ENCODE data around the gene RAB31.

RAB31 gene

GRCh38 chr18:9823805-9824473, 115.8 kb downstream of the RAB31 start:
- no peak for DNase-seq

- DNase-seq: no peak
Measured at GRCh38 chr18:9824474-9824832, 116.4 kb downstream of the RAB31 start.

- no peak for DNase-seq
Measured at GRCh38 chr18:9824952-9825371, 116.9 kb downstream of the RAB31 start.

DNA sequence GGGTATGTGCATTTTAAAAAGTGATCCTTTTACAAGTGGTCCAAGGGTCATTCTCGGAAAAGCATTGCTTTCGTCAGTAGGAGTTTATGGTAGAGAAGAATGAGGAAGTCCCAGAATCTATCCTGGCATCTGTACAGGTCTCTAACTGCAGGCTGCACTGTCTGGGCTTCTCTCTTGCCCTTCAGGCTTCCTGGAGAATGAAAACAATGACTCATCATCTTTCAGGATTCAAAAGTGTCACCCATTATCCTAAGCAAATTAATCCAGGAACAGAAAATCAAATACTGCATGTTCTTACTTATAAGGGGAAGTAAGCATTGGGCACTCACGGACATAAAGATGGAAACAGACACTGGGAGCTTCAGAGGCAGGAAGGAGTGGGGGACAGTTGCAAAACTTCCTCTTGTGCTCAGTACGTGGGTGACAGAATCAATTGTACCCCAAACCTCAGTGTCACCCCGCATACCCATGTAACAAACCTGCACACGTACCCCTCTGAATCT, 117.5 kb downstream of the RAB31 start:
- no peak for DNase-seq

DNA sequence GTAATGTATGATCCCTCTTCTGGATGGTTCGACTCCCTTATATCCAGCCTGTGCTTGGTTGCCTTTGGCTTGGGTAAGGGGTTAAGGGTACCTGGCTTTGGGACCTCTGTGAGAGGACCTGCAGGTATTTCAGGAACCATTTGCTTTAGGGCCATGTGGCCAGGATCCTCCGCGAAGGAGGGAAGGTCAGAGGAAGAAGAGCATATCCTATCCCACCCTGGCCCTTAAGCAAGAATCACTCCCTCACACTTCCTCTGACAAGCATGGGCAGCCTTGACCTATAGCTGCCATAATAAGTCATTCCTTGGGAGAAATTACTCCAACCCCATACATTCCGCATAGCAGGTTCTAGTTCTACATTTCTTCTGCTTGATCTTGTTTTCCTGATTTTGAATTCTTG, 118.6 kb downstream of the RAB31 start:
- DNase-seq: no peak

GRCh38 chr18:9827211-9827792, 119.2 kb downstream of the RAB31 start:
- DNase-seq: no peak

- no peak for DNase-seq
Measured at GRCh38 chr18:9827793-9828505, 119.8 kb downstream of the RAB31 start.

GRCh38 chr18:9828506-9829396, 120.7 kb downstream of the RAB31 start:
- DNase-seq: no peak

DNA sequence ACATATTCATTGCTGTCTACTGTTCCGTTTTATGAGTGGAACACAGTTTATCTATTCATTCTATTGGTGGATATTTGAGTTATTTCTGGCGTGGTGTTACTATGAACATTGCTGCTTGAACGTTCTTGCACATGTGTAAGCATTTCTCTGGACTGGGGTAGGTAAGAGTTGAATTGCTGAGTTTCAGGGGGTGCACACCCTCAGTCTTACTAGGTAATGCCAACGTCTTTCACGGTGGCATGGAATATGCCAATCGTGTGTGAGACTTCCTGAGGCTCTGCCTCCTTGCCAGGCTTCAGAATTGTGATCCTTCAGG, 121.3 kb downstream of the RAB31 start:
- DNase-seq: no peak

DNA sequence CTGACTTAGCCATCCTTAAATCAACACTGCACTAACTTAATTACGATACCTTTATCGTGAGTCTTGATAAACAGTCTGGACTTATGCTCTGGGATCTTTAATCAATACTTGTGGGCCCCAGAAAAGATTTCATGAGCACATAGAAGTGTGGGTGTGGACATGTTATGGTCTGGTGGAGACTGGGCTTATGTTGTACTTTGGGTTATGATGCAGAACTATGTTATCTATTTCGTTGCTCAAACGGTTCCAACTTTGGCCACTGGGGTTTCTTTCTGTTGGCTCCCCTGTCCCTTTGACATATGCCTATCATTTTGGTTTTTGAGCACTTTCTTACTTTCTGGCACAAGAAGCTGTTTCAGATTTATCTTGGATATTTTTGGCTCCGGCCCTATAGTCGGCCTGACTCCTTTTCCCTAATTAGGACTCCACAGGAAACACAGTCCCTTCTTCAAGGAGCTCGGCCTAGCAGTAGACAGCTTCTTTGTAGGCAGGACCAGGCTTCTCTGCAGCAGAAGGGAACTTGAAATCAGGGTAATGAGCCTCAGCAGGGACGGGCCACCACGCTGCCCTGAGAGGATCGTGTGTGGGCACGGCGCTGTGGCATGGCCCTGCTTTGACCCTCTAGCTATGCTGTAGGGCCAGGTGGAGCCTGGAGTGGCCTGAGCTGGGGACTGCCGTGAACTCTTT, 123.1 kb downstream of the RAB31 start:
- no peak for DNase-seq

DNA sequence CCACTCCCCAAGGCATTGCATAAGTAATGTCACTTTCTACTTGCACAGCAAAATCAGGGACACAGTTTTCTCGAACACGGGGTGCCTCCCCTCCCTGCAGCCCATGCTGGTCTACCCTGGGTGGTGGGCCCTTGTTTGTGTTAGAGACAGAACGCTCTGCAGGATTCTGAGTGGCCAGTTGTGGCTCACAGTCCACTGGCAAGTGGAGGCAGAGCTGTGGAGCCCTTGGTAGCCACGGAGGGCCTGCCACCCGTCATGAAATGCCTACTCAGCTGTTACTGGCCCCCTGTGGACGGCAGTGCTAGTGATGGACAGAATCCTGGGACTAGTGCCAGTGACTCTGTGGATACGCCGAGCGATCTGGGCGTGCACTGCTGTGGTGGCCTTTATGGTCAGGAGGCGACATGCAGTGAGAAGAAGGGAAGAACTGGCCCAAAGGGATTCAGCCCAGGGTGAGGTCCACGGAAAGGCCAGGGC, 123.7 kb downstream of the RAB31 start:
- DNase-seq: no peak

GRCh38 chr18:9832871-9833270, 124.8 kb downstream of the RAB31 start:
- no peak for DNase-seq

- DNase-seq: no peak
Measured at GRCh38 chr18:9834551-9834950, 126.5 kb downstream of the RAB31 start.

DNA sequence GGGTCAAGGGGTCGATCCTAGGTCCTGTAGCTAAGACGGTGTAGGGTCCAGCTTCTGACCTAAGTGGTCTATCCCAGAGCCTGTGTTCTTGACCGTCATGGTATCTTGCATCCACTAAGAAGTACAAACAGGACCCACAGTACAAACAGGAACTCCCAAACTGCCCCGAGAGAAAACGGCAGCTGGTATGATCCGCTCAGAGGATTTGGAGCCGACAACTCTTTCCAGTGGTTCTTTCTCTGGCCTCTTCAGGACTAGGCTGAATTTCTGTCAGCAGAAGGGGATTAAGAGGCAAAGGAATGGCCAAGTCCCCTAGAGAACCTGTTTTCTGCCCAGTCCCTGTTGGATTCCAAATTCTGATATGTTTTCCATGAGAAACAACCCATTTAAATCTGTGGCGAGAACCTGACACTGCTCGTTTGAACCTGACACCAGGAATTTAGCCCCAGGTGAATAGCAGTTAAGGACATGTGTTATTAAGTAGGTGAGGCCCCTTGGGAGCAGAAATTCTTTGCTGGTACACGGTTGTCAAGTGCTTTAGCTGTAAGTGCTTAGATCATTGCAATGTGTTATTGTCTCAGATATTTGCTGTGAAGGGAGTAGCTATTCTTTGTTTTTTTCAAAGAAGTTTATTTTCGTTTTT, 127.1 kb downstream of the RAB31 start:
- no peak for DNase-seq

DNA sequence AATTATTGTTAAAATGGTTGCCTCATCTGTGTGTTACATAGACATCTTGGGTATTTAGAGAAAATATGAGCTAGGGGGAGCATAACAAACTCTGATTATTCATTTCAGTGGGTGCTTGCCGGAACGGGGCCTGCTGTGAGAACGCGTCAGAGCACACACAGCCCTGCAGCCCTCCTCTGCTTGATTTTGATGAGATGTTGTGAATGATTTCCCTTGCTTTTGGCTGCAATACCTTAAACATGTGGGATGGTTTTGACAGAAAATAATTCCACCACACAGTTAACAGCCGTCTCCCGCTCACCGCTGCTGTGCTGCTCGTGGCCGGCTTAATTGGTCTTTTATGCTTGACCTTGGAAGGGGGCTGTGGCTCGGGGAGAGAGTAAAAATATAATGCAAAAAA, 127.7 kb downstream of the RAB31 start:
- DNase-seq: no peak

GRCh38 chr18:9838144-9838877, 130.2 kb downstream of the RAB31 start:
- DNase-seq: no peak

- DNase-seq: no peak
Measured at GRCh38 chr18:9839211-9839610, 131.1 kb downstream of the RAB31 start.

GRCh38 chr18:9839853-9840252, 131.8 kb downstream of the RAB31 start:
- DNase-seq: no peak

GRCh38 chr18:9841752-9842151, 133.7 kb downstream of the RAB31 start:
- no peak for DNase-seq

DNA sequence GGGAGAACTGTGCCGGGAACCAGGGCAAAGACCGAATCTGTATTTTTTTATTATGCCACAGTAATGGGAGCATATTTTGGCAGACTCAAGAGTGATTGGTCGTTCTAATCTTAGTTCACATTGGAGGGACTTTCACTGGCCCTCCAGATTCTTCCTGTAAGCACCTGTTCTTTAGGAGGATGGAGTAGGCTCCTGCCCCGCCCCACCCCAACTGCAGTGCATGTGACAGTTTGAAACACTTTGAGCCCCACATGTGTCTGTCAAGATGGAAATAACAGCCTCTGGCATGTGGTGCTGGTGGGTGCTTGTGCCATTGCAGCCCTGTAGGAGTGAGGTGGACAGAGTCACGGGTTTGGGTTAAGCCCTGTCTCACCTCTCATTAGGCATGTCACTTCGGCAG, 134.3 kb downstream of the RAB31 start:
- DNase-seq: no peak

DNA sequence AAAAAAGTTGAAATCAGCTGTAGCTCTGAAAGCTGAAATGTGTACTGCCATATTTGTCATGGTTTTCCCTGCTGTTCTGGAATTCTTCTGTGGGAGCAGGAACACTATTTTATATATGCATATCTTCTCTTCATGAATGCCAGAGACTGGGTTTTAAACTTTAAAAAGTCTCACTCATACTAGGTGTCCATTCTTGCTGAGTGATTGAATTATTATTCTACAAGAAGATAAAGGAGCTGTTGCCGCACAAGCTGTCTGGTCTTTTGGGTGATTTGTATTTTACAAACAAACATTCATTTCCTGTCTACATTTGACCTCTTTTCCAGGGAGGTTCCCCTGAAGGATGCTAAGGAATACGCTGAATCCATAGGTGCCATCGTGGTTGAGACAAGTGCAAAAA, 137.2 kb downstream of the RAB31 start:
- DNase-seq: no peak

Measured in stimulated activated CD4-positive, alpha-beta T cell treated with anti-CD3 and anti-CD28 coated beads, Interleukin-2, amount 100 ng/mL, for 24 hours (primary cell).